GM18858 (cell line): Measurements from ENCODE around the gene NR5A1.

Experiments
- ATAC-seq: cut with Tn5 transposase; IDR thresholded peaks from one replicate; pipeline ENCODE4 v1.9.1; 2021; ENCODE audit not compliant: unreplicated experiment

Gene NR5A1

DNA sequence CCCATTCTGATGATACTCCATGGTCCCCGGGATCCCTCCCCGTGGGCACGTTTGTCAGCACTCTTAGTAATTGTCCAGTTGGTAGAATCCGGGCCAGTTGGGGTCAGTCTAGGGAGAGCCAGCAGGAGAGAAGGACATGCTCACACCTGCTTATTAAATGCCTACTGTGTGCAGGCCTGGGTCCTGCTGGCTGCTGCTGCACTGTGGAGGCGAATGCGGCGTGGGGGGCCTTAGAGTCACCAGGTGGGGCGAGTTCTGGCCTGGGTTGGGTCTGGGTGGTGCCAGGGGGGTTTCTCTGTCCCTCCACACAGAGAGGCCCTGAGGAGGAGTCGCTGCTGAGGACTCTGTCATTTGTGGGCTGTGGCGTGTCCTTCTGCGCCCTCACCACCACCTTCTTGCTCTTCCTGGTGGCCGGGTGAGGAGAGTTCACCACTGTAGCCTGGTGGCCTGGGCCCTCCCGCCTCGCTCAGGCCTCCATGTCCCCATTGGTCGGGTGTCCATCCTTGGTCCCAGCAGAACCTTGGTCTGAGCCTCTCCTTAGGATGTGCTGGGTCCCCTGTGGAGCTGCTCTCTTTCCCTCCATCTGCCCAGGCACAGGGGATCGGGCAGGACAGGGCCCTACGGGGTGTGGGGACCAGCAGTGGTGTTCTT is 39.7 kb downstream of the NR5A1 start:
- ATAC-seq = no peak

DNA sequence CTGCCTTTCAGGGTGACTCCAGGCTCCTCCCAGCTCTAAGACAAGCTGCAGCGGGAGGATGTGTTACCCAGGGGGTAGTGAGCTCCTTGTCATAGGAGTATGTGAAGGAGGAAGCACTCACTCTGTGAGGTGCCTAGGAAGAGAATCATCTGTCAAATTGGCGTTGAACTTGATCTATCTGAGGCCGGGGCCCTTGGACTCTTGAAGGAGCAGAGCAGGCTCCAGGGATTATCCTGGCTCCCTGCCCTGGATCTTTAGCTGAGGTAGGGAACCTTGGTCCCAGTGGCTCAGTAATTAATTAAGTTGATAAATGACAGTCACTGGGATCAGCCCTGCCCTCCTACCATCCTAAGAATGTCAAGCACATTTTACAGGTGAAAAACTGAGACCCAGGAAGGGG is 41.5 kb downstream of the NR5A1 start:
- no peak for ATAC-seq

DNA sequence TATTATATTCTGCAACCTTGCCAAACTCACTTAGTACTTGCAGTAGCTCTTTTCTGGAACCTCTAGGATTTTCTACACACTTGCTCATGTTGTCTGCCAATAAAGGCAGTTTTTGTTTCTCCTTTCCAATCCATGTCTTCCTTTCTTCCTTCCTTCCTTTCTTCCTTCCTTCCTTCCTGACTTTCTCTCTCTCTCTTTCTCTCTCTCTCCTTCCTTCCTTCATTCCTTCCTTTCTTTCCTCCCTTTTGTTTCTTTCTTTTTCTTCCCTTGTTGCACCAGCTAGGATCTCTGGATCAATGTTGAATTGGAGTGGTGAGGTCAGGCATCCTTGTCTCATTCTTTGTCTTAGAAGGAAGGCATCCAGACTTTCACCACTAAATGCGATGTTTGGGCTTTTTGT is 44.5 kb downstream of the NR5A1 start:
- ATAC-seq = no peak

DNA sequence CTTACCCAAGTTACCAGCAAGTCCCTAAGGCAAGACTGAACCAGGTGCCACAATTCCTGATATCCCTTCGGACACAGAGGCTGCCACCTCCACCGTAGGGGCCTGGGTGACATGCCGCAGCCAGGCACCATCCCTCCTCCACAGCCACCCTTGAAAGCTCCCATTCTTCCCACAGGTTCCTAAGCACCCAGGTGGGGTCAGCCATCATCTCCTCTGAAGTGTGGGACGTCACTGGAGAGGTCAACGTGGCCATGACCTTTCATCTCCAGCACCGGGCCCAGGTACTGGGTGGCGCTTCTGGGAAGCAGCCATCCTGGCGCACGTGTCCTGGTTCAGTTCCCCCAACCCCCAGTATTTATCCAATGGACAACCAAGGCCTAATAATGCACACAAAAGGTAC is 48.8 kb downstream of the NR5A1 start:
- no peak for ATAC-seq

DNA sequence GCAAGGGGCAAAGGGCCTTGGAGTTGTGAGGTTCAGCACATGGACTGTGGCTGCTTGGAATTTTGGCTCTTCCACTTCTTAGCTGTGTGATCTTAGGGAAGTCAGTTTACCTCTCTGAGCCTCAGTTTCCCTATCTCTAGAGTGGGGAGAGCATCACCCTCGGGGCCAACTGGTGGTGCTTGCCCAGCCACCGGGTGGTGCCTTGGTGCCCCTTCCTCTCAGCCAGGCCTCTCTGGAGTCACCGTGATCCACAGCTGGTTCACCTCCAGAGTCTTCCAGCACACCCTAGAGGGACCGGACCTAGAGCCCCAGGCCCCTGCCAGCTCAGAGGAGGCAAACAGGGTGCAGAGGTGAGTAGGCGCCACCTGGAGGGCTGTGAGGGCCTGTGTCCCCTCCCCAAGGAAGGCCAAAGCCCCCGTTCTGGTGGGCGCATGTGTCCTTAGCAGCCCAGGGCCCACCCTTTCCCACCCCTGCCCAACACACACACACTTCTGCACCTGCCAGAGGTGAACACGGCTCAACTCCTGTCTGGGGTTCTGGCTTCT is 49.2 kb downstream of the NR5A1 start:
- ATAC-seq = no peak

DNA sequence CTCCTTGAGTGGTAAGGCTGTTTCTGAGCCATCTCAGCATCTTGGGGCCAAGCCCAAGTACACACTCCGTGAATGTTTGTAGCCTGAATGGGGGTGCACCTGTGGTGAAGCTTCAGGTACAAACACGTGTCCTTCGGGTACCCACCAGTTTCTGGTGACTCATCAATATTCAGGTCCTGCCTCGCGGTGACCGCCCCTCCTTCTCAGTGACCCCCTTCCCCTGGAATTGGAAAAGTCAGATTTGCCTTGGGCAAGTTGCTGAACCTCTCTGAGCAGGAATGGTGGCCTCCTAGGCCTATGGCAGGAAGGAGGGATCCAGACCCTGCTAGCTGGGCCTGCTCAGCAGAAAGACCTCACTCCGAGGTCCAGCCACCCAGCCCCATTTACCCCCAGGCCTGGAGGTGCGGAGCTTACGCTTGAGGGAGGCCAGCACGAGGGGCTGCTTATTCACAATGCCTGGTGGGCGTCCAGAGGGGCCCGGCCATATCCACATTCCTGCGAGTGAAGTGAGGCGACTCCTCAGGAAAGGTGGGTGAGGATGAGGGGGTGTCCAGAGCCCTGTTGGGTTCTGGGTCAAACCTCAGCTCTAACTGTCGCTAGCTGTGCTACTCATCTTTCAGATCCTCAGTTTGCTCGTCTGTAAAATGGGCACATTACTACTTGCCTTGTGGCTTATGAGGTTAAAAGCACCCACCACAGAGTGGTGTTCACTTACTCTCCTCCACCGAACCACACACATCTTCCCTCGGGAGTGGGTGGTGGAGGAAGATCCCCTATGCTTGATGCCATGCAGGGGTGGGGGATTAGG is 49.9 kb downstream of the NR5A1 start:
- no peak for ATAC-seq

DNA sequence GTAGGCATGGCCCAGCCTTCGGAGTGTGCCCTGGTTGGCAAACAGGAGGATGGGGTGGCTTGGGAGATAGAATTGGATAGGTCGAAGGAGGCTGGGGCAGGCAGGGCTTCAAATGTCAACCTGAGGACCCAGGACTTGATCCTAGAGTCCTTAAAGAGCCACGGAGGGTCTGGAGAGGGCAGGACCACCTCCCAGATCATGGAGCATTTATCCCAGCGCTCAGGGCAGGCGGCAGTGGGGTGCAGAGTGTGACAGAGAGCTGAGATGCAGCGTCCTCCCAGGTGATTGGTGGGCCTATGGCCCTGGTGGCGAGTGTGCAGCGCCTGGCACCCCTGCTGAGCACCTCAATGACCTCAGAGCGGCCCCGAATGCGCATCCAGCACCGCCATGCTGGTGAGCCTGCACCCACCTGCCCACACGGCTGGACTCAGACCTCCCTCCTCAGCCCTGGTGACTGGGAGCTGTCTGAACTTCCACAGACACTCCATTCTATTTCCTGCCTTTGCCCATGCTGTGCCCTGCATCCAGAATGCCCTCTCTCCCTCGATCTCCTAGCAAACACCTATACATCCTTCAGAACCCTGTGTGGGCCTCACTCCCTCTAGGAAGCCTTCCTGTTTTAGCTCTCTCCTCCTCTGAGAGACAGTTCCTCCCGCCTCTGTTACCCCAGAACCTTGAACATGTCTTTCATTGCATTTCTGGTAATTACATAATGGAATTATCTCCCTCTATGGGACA is 50.7 kb downstream of the NR5A1 start:
- no peak for ATAC-seq

DNA sequence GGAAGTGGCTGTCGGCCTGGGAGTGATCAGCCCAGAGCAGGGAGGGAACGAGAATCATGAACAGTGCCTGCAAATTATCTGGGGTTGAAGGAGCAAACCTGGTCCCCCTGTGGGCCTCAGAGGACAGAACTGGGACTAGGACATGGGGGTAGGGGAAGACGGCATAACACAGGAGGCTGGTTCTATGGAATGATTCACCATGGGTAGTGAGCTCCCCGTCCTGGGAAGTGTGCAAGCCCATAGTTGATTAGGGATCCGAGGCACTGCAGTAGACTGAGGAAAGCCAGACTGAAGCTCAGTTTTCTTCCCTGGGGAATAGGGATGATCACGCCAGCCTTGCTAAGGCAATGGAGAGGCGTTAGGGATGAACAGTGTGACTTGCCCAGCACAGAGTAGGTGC is 51.4 kb downstream of the NR5A1 start:
- ATAC-seq = no peak

DNA sequence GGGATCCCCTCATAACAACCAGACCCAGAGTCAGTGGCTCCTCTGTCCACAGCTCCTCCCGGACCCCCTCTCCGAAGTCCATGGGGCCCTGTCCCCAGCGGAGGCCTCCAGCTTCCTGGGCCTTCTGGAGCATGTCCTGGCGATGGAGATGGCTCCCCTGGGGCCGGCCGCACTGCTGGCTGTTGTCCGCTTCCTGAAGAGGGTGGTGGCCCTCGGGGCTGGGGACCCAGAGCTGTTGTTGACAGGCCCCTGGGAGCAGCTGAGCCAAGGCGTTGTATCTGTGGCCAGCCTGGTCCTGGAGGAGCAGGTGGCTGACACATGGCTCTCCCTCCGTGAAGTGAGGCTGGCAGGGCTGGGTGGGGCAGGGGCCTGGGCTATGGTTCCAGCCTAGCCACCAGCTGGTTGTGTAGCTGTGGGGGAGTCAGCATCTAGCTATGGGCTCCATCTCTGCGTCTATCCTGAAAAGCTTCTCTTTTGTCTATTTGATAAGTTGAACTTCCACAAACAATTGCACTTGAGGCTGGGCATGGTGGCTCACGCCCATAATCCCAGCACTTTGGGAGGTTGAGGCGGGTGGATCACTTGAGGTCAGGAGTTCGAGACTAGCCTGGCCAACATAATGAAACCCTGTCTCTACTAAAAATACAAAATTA is 52.3 kb downstream of the NR5A1 start:
- no peak for ATAC-seq

DNA sequence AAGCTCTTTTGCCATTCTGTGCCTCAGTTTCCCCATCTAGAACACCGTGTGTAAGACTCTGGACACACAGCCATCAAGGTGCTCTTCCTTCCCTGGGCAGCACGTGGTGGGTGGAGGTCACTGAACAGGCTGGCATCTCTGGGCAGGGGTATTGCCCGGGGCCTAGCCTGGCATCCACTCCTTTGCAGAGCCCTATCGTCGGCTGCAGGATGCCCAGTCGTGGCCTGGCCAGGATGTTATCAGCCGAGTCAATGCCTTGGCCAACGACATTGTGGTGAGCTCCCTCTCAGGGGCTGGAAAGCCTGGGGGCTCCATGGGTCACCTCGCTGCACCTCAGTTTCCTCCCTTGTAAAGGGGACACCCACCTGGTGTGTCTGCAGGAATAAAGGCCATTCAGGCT is 52.9 kb downstream of the NR5A1 start:
- ATAC-seq = no peak

DNA sequence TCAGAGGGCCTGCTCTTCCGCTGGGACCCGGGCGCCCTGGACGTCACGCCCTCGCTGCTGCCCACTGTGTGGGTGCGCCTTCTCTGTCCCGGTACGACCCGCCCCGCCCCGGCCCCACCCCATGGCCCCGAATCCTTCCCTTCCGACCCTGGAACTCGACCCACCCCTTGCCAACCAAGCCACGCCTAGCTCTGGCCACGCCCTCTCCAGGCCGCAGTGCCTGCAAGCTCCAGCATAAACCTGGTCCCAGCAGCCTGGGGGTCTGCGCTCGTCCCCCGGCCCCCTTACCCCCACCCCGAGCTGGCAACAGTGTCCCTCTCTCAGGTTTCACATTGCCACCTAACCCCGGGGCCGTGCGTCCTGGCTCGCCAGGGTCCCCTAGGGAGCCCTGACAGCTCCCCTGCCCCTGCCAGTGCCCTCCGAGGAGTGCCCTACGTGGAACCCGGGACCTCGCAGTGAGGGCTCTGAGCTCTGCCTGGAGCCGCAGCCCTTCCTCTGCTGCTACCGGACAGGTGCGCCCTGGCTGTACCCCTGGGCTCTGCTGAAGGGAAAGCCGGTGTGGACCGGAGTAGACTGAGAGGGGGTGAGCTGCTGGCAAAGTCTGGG is 53.5 kb downstream of the NR5A1 start:
- no peak for ATAC-seq

DNA sequence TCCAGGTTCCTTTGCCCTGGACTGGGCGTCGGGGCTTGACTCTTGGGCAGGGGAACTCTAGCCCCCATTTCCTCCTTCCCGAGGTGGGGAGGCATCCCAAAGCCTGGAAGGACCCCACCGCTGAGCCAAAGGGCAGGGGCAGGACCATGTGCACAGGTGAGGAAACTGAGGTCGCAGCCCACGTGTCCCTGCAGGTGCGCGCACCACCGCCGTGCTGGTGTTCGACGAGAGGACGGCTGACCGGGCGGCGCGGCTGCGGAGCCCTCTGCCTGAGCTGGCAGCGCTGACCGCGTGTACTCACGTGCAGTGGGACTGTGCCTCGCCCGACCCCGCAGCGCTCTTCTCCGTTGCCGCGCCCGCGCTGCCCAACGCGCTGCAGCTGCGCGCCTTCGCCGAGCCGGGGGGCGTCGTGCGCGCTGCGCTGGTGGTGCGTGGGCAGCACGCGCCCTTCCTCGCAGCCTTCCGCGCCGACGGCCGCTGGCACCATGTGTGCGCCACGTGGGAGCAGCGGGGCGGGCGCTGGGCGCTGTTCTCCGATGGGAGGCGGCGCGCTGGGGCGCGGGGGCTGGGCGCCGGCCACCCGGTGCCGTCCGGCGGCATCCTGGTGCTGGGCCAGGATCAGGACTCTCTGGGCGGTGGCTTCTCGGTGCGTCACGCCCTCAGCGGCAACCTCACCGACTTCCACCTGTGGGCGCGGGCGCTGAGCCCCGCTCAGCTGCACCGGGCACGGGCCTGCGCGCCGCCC is 54.2 kb downstream of the NR5A1 start:
- ATAC-seq = no peak

DNA sequence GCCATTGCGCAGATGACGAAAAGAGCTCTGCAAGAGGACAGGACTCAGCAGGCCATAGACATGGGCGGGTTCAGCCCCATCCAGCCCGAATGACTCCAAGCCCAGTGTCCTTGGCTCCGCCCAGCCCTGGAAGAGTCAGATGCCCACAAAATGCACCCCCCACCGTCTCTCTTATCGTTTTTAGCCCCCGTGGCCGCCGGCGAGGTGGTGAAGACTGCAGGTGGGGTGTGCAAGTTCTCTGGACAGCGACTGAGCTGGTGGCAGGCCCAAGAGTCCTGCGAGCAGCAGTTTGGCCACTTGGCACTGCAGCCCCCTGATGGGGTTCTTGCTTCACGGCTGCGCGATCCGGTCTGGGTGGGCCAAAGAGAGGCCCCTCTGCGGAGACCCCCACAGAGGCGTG is 54.9 kb downstream of the NR5A1 start:
- ATAC-seq = no peak

DNA sequence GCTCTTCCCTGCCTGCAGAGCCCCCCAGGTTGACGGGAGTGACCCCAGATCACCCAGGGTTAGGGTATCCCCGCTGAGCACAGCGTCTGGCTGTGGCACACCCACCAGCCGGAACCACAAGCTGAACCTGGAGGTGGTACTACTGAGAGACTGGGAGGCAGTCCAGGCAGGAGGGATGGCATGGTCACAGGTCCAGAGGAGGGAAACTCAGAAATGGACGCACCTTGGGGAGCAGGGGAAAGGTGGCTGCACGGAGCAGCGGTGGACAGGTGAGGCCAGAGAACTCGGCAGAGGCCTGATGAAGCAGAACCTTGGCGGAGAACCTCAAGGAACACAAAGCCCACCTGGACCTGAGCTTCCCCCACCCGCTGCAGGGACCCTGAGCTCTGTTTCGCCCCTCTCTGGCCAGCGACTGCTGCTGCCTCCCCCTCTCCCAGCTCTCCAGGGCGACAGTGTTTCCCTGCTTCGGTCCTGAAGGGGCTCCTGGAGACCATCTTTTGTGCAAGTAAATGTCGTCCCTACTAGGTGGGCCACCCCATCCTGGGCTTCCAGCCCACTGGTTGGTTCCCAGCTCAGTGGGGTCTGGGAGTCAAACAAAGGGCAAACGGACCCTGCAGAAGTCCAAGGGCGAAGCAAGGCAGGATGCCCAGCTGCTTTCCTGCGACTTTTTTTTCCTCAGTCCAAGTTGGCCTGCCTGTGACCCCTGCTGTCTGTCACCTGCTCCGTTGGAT is 56.1 kb downstream of the NR5A1 start:
- no peak for ATAC-seq

DNA sequence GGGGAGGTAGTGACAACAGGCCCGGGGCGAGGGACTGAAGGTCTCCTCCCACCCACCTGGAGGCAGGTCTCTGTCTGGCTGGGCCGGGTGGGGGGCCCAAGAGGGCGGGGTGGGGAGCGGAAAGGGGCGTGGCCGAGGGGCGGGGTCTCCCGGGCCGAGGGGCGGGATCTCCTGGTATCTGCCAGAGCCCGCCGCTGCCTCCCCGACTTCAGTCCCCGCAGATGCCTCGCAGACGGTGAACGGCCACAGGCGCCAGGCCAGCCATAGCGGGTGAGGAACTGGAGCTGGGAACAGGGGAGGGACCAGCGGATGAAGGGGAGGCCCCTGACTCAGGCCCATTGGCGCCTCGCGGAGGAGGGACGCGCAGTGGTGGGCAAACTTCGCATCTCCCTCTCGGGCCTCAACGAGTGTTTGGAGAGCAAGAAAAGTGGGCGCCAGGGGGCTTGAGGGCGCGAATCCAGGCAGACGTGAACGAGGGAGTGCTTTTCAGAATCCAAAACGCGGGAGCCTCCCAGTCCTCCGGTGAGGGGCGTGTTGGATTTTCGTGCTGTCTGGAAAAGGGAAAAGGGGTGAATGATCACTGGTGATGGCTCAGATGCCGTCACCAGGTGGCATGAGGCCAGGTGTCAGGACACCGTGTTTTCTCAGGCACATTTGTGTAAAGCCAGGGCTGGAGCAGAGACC is 56.8 kb downstream of the NR5A1 start, which contains the start of gene ADGRD2:
TSS of gene ADGRD2 (plus strand) at position 211 of the 684 bp plus-strand sequence. CDS start 1,216 bp downstream, outside the sequence.
- no peak for ATAC-seq

DNA sequence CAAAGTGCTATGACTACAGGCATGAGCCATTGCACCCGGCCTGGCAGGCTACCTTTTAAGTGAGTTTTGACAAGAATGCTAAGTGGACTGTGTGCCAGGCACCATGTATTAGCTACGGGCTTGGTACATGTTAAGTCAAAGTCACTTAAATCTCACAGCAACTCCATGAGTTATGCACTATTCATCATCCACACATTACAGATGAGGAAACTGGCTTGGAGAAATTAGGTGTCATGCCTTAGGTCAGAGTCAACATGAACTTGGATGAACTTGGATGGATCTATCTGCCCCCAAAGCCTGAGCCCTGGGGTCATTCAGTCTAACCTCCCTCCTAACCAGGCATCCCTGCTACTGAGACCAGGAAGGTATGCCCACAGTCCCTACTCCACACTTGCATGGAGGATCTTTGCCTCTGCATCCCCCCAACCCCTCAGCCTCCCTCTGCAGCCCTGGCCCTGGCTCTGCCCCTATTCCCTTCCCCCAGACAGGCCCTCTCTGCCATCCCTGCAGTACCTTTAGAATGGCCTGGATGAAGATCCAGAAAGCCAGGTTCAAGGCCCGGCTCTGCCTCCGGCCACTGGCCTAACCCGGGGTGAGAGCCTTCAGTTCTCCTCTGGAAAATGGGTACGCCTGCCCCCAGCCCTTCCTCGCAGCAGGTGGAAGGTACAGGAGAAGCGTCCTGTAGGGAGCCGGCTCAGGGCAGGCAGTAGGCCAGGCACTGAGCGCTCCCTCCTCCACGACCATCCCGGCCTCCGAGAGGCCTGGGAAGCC is 57.6 kb downstream of the NR5A1 start:
- no peak for ATAC-seq

DNA sequence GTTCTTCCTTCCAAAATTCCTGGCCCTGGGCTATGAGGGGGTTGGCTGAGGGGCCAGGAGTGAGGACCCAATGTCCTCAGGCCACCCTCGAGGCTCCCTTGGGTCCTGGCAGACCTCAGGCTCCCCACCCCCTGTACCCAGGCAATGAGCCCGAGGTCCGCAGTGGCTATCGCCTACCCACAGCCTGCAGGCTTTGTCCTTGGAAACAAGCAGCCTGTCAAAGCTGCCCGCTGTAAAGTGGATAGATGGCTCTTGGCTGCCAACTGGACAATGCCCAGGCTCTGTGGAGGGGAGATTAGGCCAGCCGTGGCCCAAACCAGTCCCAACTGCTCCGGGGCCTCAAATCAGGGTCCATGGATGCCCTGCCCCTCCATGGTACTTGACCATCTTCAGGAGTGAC is 59.2 kb downstream of the NR5A1 start:
- no peak for ATAC-seq

DNA sequence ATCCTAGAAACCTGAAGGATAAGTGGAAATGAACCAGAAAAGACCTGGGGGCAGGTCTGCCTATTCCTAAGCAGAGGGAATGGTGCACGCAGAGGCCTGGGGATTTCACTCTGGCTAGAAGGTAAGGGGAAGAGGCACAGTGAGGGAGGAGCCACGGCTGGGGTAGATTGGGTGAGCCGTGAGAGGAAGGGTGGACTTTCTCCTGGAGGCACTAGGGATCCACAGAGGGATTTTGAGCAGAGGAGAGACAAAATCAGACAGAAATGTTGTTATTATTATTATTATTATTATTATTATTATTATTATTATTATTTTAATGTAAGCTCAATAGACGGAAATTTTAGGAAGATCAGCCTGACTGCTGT is 59.9 kb downstream of the NR5A1 start:
- no peak for ATAC-seq
